ENCODE measurements around the gene IP6K1.

IP6K1 gene

GRCh38 chr3:49674497-49674983 is 111.8 kb downstream of the IP6K1 start:
- TF ChIP-seq CTCF (IDR thresholded peaks at IDR 0.05) = no peak

Data from LNCAP (cell line).